Heart left ventricle (tissue), 16 donors: ENCODE results near the gene HLA-DMA. TPM values are rescaled to one million over a fixed set of nuclear protein-coding genes. Genes with fewer than 3 reads are reported as not detected.

Experiments used
- ATAC-seq, 4 donors: fragments of 200-7000 bp; cut with Tn5 transposase; one replicate each; pipeline ENCODE4 v1.9.1; 2020 to 2022; ENCODE audit warnings: moderate library complexity in 4 of 4, mild to moderate bottlenecking in 3 of 4, moderate number of reproducible peaks in 1 of 4
- DNase-seq, 5 donors: peaks; one replicate each; pipeline ENCODE4 v3.0.0-alpha.2; 2020
- H3K27ac ChIP-seq, 12 donors: fragments of 200-600 bp; sonication (generic) in 4 of 12; one replicate each; pipeline versions ENCODE4 v1.5.0 to v1.8.0; 2016 to 2022; ENCODE audit warnings: mild to moderate bottlenecking in 2 of 12
- H3K27me3 ChIP-seq, 9 donors: fragments of 200-600 bp; sonication (generic) in 2 of 9; one replicate each; pipeline versions ENCODE4 v1.5.1 to v1.8.0; 2016 to 2022; ENCODE audit warnings: mild to moderate bottlenecking in 3 of 9
- H3K36me3 ChIP-seq, 9 donors: fragments of 200-600 bp; sonication (generic) in 2 of 9; one replicate each; pipeline versions ENCODE4 v1.5.0 to v1.8.0; 2018 to 2022; ENCODE audit warnings: mild to moderate bottlenecking in 2 of 9
- H3K4me1 ChIP-seq, 12 donors: fragments of 200-600 bp; sonication (generic) in 4 of 12; one replicate each; pipeline versions ENCODE4 v1.5.0 to v1.8.0; 2016 to 2022; ENCODE audit warnings: mild to moderate bottlenecking in 3 of 12
- H3K4me3 ChIP-seq, 12 donors: fragments of 200-600 bp; sonication (generic) in 4 of 12; one replicate each; pipeline versions ENCODE4 v1.5.0 to v1.8.0; 2017 to 2022; ENCODE audit warnings: mild to moderate bottlenecking in 9 of 12, moderate library complexity in 4 of 12
- H3K9me3 ChIP-seq, 12 donors: fragments of 200-600 bp; sonication (generic) in 4 of 12; one replicate each; pipeline versions ENCODE4 v1.5.0 to v1.8.0; 2016 to 2022; ENCODE audit warnings: mild to moderate bottlenecking in 1 of 12
- CTCF ChIP-seq, 12 donors: fragments of 200-600 bp; sonication (generic) in 4 of 12; IDR thresholded peaks; one replicate each; pipeline versions ENCODE4 v1.5.0 to v1.8.0; 2018 to 2022; ENCODE audit warnings: antibody characterized with exemption in 12 of 12, mild to moderate bottlenecking in 5 of 12
- POLR2A ChIP-seq, 2 donors: fragments of 450-650 bp; IDR thresholded peaks; one replicate each; pipeline ENCODE4 v1.6.1; 2017; ENCODE audit warnings: antibody characterized with exemption in 2 of 2, mild to moderate bottlenecking in 2 of 2, moderate library complexity in 2 of 2
- WGBS, 4 donors: extraction: QIAGEN DNeasy Blood & Tissue Kit in 2 of 4; methylation state at CpG; one replicate each; pipeline versions ENCODE4 v1.1.5 to v1.1.7; 2013 to 2018; 5-methylcytosine and 5-hydroxymethylcytosine counted together
- intact Hi-C, 10 donors: fragments of 100-400 bp; cut with DNase I; formaldehyde crosslinking; loops; one replicate each; pipeline versions ENCODE4 v1.11.1 to v1.14.2; 2022
- long read RNA-seq, 3 donors: library from polyadenylated mRNA; unstranded; transcript quantifications; one replicate each; pipeline ENCODE4 v2.0.0, GENCODE V29; 2020 to 2021
- polyA plus RNA-seq, 2 donors: library from polyadenylated mRNA; stranded (reverse); fragments of 200-250 nt; gene quantifications; one replicate each; pipeline ENCODE4 v1.2.3, GENCODE V29; 2013
- total RNA-seq, 9 donors: library from RNA; depleted of rRNA in 2 of 9; stranded (reverse); fragments of >200 nt in 2 of 9; fragmentation: NEBNext Ultra II Directional in 3 of 9; extraction: Animal tissue kit (Norgen Biotek cat#: 25700) in 3 of 9; gene quantifications; one replicate each; pipeline versions ENCODE4 v1.1.0 to v1.2.4, GENCODE V29; 2016 to 2023
- donor health status: ischemic (EF 13 %, LVEDD 7.1; RV severe dilation, severe dysfunction).
- donor health status: healthy with polysubstance abuse.
- donor health status: DM: no; HTN: yes; CAD: no.
- donor health status: DM: no; HTN: no; CAD: no.
- donor health status: ischemic (EF 25% LVEDD 6.9; RV normal size, moderate dysfunction).
- donor health status: ischemic (EF 25% LVEDD 5.7; RV mildly dilated, moderate dysfunction).
- donor health status: healthy.
- donor health status: DM: yes; HTN: yes; CAD: no.
- donor health status: ischemic (EF 35%, LVEDD 5.7; RV mildly dilated, moderate dysfunction).
- donor health status: nonischemic (EF 11% LVEDD 7.7; RV severe dilation, severe dysfunction).
- donor health status: DM: yes; HTN: yes; CAD: no.
- donor health status: PGD.
- donor health status: ischemic (EF 29% LVEDD 5.4; RV normal size, mild dysfunction).
- donor health status: nonischemic (EF 23%, LVEDD 6.1; RV moderate dilation, normal function).

The HLA-DMA gene
- total RNA-seq (100 to 1,000 TPM in 1 of 9 donors, 10 to 100 TPM in 6, 1 to 10 TPM in 2; 5.4 to 150 (median 16.2) TPM), polyA plus RNA-seq (10 to 100 TPM in 1 of 2 donors, 1 to 10 TPM in 1; 8.0 to 20.4 TPM)
- long read RNA-seq, donor 1, transcript HLA-DMA-201 (5 exons, 1,123 nt): major isoform, 7 of 14 reads
- long read RNA-seq, donor 1, partial matches to known transcripts: 1 of 14 reads
- long read RNA-seq, donor 1, other reads (novel, unspliced or antisense): 5 of 14 reads
- long read RNA-seq, donor 2, transcript HLA-DMA-201 (5 exons, 1,123 nt): major isoform, 13 of 15 reads
- long read RNA-seq, donor 2, partial matches to known transcripts: 0 of 15 reads
- long read RNA-seq, donor 2, other reads (novel, unspliced or antisense): 1 of 15 reads
- long read RNA-seq, donor 3, transcript HLA-DMA-201 (5 exons, 1,123 nt): major isoform, 15 of 21 reads
- long read RNA-seq, donor 3, partial matches to known transcripts: 0 of 21 reads
- long read RNA-seq, donor 3, other reads (novel, unspliced or antisense): 4 of 21 reads

GRCh38 chr6:32952817-32953739 lies at the start of gene HLA-DMA:
Gene HLA-DMA, minus strand, starts transcription at chr6:32953097. Its CDS starts 61 bp downstream, at chr6:32953036.
- peak; percentile 99 to 100 (median 100) for ATAC-seq
- peaks cover 0 to 71% (median 5%) of the 10 kb centered on the region in 12 donors for H3K4me1 ChIP-seq
- H3K4me3 ChIP-seq: peak within 1 kb of the TSS; percentile 11 to 63 (median 43)
- 29 to 43% (median 38%) methylated on average over 8 to 10 of the region's 10 CpGs for WGBS, 4 donors
- H3K36me3 ChIP-seq: peaks cover 0 to 16% (median 0%) of the 10 kb centered on the region in 9 donors
- no peaks in the 10 kb centered on the region for H3K27me3 ChIP-seq
- DNase-seq: peak; percentile 82 to 89 (median 87)
- peak in 1 of 2 donors; percentile 73 for TF ChIP-seq POLR2A (IDR thresholded peaks at IDR 0.05)
- TF ChIP-seq CTCF (IDR thresholded peaks at IDR 0.05): peak; percentile 65 to 93 (median 81)
- intact Hi-C loops: loop anchor here in 4 of 10 donors (1.0 to 2.0 kb wide), 4 partner anchors 12 to 18 kb away; partner anchors contain the start of gene HLA-DMB (in 1 of the 4)
- no peaks in the 10 kb centered on the region for H3K9me3 ChIP-seq
- peak within 1 kb of the TSS; percentile 34 to 94 (median 78) for H3K27ac ChIP-seq

- H3K27ac ChIP-seq: no peak overlapping the region
- H3K36me3 ChIP-seq: peaks cover 0 to 4% (median 0%) of the 10 kb centered on the region in 9 donors
- TF ChIP-seq POLR2A (IDR thresholded peaks at IDR 0.05): no peak
- no peak for TF ChIP-seq CTCF (IDR thresholded peaks at IDR 0.05)
- H3K9me3 ChIP-seq: no peaks in the 10 kb centered on the region
- peaks cover 0 to 30% (median 0%) of the 10 kb centered on the region in 9 donors for H3K27me3 ChIP-seq
- ATAC-seq: no peak
- DNase-seq: no peak
- WGBS, 4 donors: 61 to 75% (median 68%) methylated on average over 4 of the region's 4 CpGs
- no peak overlapping the region for H3K4me3 ChIP-seq
- intact Hi-C loops: no loop called here
- H3K4me1 ChIP-seq: peaks cover 0 to 12% (median 0%) of the 10 kb centered on the region in 12 donors
These were observed 48.8 kb upstream of the HLA-DMA start for GRCh38 chr6:33001685-33002084.

GRCh38 chr6:33000055-33000454 lies 47.2 kb upstream of the HLA-DMA start:
- Histone ChIP-seq H3K27ac (no peak overlapping the region), H3K4me3 (no peak overlapping the region), H3K36me3 (no peaks in the 10 kb centered on the region), H3K9me3 (no peaks in the 10 kb centered on the region), H3K4me1 (peaks cover 0 to 12% (median 0%) of the 10 kb centered on the region in 12 donors), H3K27me3 (peaks cover 0 to 30% (median 0%) of the 10 kb centered on the region in 9 donors)
- ATAC-seq (no peak), DNase-seq (no peak)
- TF ChIP-seq POLR2A (IDR thresholded peaks at IDR 0.05) (no peak), CTCF (IDR thresholded peaks at IDR 0.05) (peak in 6 of 12 donors; percentile 19 to 40 (median 28))
- 25 to 40% (median 38%) methylated on average over 8 of the region's 8 CpGs for WGBS, 4 donors
- intact Hi-C loops: no loop called here
